ENCODE results near the gene CSNK1E.

GRCh38 chr22:38304526-38304925 is 12.7 kb downstream of the CSNK1E start:
- TF ChIP-seq YY1 (IDR thresholded peaks at IDR 0.05; ENCODE audit: insufficient read depth, insufficient read length) (no peak), ZNF274 (IDR thresholded peaks at IDR 0.05; ENCODE audit: low read depth, low read length) (no peak), SUZ12 (IDR thresholded peaks at IDR 0.05; ENCODE audit: extremely low read depth, insufficient read depth, insufficient read length) (no peak)

Measured in NT2/D1 (cell line).